Lung (tissue), 12 donors: ENCODE data around the gene PCBP3. TPM values are rescaled to one million over a fixed set of nuclear protein-coding genes. Genes with fewer than 3 reads are reported as not detected.

Experiments
- ATAC-seq: fragments of 200-7000 bp; cut with Tn5 transposase; one replicate; pipeline ENCODE4 v1.9.1; 2020; ENCODE audit warnings: moderate number of reproducible peaks; ENCODE audit not compliant: insufficient read depth, low FRiP score
- DNase-seq, 3 donors: peaks; one replicate each; pipeline ENCODE4 v3.0.0-alpha.2; 2013 to 2017
- H3K27ac ChIP-seq, 2 donors: one replicate each; pipeline ENCODE4 v1.5.1; 2013; ENCODE audit warnings: mild to moderate bottlenecking in 2 of 2, moderate library complexity in 2 of 2, control low read depth in 1 of 2, inconsistent platforms in 1 of 2, low read depth in 1 of 2, low read length in 1 of 2
- H3K27me3 ChIP-seq, 3 donors: one replicate each; pipeline ENCODE4 v1.5.1; 2013; ENCODE audit warnings: low read length in 2 of 3; ENCODE audit not compliant: control insufficient read depth in 3 of 3, insufficient read depth in 3 of 3
- H3K36me3 ChIP-seq, 4 donors: one replicate each; pipeline ENCODE4 v1.5.1; 2013; ENCODE audit warnings: low read length in 4 of 4, mild to moderate bottlenecking in 1 of 4, moderate library complexity in 1 of 4; ENCODE audit not compliant: control insufficient read depth in 4 of 4, insufficient read depth in 4 of 4
- H3K4me1 ChIP-seq, 5 donors: one replicate each; pipeline ENCODE4 v1.5.1; 2013; ENCODE audit warnings: low read length in 5 of 5, mild to moderate bottlenecking in 2 of 5, moderate library complexity in 1 of 5; ENCODE audit not compliant: control insufficient read depth in 5 of 5, insufficient read depth in 5 of 5
- H3K4me3 ChIP-seq: one replicate; pipeline ENCODE4 v1.5.1; 2013; ENCODE audit warnings: mild to moderate bottlenecking, control low read depth, moderate library complexity
- H3K9ac ChIP-seq, 2 donors: one replicate each; pipeline ENCODE4 v1.5.1; 2013; ENCODE audit warnings: low read length in 2 of 2, control low read depth in 1 of 2; ENCODE audit not compliant: insufficient read depth in 1 of 2
- H3K9me3 ChIP-seq, 4 donors: one replicate each; pipeline ENCODE4 v1.5.1; 2013; ENCODE audit warnings: low read length in 3 of 4, mild to moderate bottlenecking in 1 of 4, moderate library complexity in 1 of 4; ENCODE audit not compliant: control insufficient read depth in 4 of 4, insufficient read depth in 3 of 4
- CTCF ChIP-seq: IDR thresholded peaks from 2 replicates; pipeline ENCODE4 v1.5.1; 2012; ENCODE audit warnings: mild to moderate bottlenecking; ENCODE audit errors: control extremely low read depth, extremely low read depth
- WGBS, 2 donors: extraction: QIAGEN DNeasy Blood & Tissue Kit; methylation state at CpG; one replicate each; pipeline ENCODE4 v1.1.7; 2013; 5-methylcytosine and 5-hydroxymethylcytosine counted together
- polyA plus RNA-seq, 2 donors: library from polyadenylated mRNA; stranded (reverse); fragments of 200-250 nt; gene quantifications; one replicate each; pipeline ENCODE4 v1.2.1, GENCODE V29; 2013
- total RNA-seq, 2 donors: library from RNA; depleted of rRNA in 1 of 2; stranded (reverse); fragments of >200 nt in 1 of 2; gene quantifications; one replicate each; pipeline ENCODE4 v1.2.1, GENCODE V29; 2014 to 2021
- donor health status: control.
- donor health status: control.
- donor health status: Bipolar disorder and iron deficiency.
- donor health status: healthy.
- donor health status: DM: yes; HTN: yes; CAD: no.

Gene PCBP3
- total and polyA plus RNA-seq, 4 donors = 1.6 to 8.2 (median 3.1) TPM

GRCh38 chr21:45855248-45855811 is 211.8 kb downstream of the PCBP3 start:
- Histone ChIP-seq H3K27me3 (no peaks in the 10 kb centered on the region), H3K36me3 (no peaks in the 10 kb centered on the region), H3K27ac (no peak overlapping the region), H3K9me3 (no peaks in the 10 kb centered on the region), H3K4me3 (no peak overlapping the region), H3K4me1 (no peaks in the 10 kb centered on the region), H3K9ac (no peak overlapping the region)
- no peak for TF ChIP-seq CTCF
- DNase-seq = no peak
- WGBS, 2 donors = 87 to 91% methylated on average over 18 of the region's 18 CpGs
- ATAC-seq = no peak

GRCh38 chr21:45856442-45856841 is 212.9 kb downstream of the PCBP3 start:
- 90 to 91% methylated on average over 13 of the region's 13 CpGs for WGBS, 2 donors
- TF ChIP-seq CTCF = no peak
- no peak overlapping the region for H3K27ac ChIP-seq
- DNase-seq (no peak), ATAC-seq (no peak)
- H3K4me3 ChIP-seq = no peak overlapping the region
- H3K9ac ChIP-seq = no peak overlapping the region
- H3K36me3 ChIP-seq = no peaks in the 10 kb centered on the region
- no peaks in the 10 kb centered on the region for H3K27me3 ChIP-seq
- peaks cover 0 to 2% (median 0%) of the 10 kb centered on the region in 4 donors for H3K9me3 ChIP-seq
- H3K4me1 ChIP-seq = no peaks in the 10 kb centered on the region

GRCh38 chr21:45856906-45857305 is 213.4 kb downstream of the PCBP3 start:
- Histone ChIP-seq H3K9ac (no peak overlapping the region), H3K4me1 (no peaks in the 10 kb centered on the region), H3K27me3 (no peaks in the 10 kb centered on the region), H3K36me3 (no peaks in the 10 kb centered on the region), H3K9me3 (peaks cover 0 to 2% (median 0%) of the 10 kb centered on the region in 4 donors), H3K4me3 (no peak overlapping the region), H3K27ac (no peak overlapping the region)
- DNase-seq = no peak
- no peak for TF ChIP-seq CTCF
- no peak for ATAC-seq
- 78% methylated on average over 3 of the region's 3 CpGs for WGBS, 2 donors

GRCh38 chr21:45857761-45858160 is 214.2 kb downstream of the PCBP3 start:
- Histone ChIP-seq H3K4me3 (no peak overlapping the region), H3K27me3 (no peaks in the 10 kb centered on the region), H3K4me1 (no peaks in the 10 kb centered on the region), H3K36me3 (no peaks in the 10 kb centered on the region), H3K9me3 (peaks cover 0 to 2% (median 0%) of the 10 kb centered on the region in 4 donors), H3K27ac (no peak overlapping the region), H3K9ac (no peak overlapping the region)
- ATAC-seq (no peak), DNase-seq (no peak)
- TF ChIP-seq CTCF = no peak
- WGBS, 2 donors = 90 to 95% methylated on average over 6 of the region's 6 CpGs
